ENCODE measurements around the gene MMP27.

DNA sequence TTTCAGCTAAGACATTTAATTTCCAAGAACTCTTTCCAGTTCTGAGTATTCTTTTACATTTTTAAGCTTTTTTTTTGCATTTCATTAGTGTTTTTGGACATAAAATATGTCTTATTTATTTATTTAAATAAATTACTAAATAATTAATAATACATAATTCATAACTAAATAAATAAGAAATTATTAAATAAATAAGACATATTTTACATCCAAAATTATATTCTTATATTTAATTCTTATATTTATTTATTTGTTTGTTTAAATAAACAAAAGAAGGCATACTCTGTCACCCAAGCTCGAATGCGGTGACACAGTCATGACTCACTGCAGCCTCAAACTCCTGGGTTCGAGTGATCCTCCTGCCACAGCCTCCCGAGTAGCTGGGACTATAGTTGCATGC lies 3.1 kb upstream of the MMP27 start:
- TF ChIP-seq, protein P1, sequence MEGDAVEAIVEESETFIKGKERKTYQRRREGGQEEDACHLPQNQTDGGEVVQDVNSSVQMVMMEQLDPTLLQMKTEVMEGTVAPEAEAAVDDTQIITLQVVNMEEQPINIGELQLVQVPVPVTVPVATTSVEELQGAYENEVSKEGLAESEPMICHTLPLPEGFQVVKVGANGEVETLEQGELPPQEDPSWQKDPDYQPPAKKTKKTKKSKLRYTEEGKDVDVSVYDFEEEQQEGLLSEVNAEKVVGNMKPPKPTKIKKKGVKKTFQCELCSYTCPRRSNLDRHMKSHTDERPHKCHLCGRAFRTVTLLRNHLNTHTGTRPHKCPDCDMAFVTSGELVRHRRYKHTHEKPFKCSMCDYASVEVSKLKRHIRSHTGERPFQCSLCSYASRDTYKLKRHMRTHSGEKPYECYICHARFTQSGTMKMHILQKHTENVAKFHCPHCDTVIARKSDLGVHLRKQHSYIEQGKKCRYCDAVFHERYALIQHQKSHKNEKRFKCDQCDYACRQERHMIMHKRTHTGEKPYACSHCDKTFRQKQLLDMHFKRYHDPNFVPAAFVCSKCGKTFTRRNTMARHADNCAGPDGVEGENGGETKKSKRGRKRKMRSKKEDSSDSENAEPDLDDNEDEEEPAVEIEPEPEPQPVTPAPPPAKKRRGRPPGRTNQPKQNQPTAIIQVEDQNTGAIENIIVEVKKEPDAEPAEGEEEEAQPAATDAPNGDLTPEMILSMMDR (IDR thresholded peaks at IDR 0.05; ENCODE audit: low read depth, low read length, poor library complexity, severe bottlenecking): no peak
- no peak for TF ChIP-seq EZH2phosphoT487 (IDR thresholded peaks at IDR 0.05; ENCODE audit: borderline replicate concordance, low read length)

All from DOHH2 (cell line).